Measurements from ENCODE around the gene IQGAP2.

GRCh38 chr5:76376148-76376865, 26.8 kb upstream of the IQGAP2 start:
- TF ChIP-seq ZNF165 (CRISPR knock-in tag; IDR thresholded peaks at IDR 0.05; ENCODE audit: borderline replicate concordance): no peak
- TF ChIP-seq FUS (optimal IDR thresholded peaks at IDR 0.05; ENCODE audit: low read depth, low read length): no peak
- no peak for TF ChIP-seq SPI1 (IDR thresholded peaks at IDR 0.05; ENCODE audit: borderline replicate concordance, low read depth, low read length)
- no peak for TF ChIP-seq ZNF354B (CRISPR knock-in tag; IDR thresholded peaks at IDR 0.05)
